Measurements from ENCODE around the gene CARD10. TPM values are rescaled to one million over a fixed set of nuclear protein-coding genes. Genes with fewer than 3 reads are reported as not detected.
A peak's percentile ranks its signal among the peaks of the same experiment; 100 is the strongest.

Gene CARD10
- total RNA-seq, 2 experiments from 2014 or later: 0.09 to 0.18 TPM

DNA sequence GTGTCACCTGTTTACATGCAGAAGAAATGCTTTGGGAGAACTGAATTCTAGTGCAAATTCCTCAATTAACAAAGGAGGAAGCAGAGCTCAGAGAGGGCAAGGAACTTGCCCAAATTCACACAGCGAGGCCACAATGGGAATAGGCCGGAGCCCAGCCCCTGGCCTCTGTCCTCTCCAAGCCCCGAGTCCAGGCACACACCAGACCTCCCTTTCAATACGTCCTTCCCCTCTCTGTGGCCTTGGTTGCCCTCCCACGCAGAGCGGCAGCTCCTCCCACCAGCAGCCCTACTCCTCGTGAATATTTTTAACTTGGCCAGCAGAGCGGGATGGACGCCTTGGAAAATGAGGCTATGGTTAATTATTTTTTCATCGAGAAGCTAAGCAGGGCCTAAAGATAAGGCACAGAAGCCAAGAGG lies 1.6 kb upstream of the CARD10 start:
- TF ChIP-seq, protein P1, sequence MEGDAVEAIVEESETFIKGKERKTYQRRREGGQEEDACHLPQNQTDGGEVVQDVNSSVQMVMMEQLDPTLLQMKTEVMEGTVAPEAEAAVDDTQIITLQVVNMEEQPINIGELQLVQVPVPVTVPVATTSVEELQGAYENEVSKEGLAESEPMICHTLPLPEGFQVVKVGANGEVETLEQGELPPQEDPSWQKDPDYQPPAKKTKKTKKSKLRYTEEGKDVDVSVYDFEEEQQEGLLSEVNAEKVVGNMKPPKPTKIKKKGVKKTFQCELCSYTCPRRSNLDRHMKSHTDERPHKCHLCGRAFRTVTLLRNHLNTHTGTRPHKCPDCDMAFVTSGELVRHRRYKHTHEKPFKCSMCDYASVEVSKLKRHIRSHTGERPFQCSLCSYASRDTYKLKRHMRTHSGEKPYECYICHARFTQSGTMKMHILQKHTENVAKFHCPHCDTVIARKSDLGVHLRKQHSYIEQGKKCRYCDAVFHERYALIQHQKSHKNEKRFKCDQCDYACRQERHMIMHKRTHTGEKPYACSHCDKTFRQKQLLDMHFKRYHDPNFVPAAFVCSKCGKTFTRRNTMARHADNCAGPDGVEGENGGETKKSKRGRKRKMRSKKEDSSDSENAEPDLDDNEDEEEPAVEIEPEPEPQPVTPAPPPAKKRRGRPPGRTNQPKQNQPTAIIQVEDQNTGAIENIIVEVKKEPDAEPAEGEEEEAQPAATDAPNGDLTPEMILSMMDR (IDR thresholded peaks at IDR 0.05): no peak
- Mint-ChIP-seq H3K4me1 (ENCODE audit: low read depth) (peaks cover 6% of the 10 kb centered on the region), H3K27me3 (peaks cover 39% of the 10 kb centered on the region), H3K27ac (no peak overlapping the region), H3K4me3 (no peak overlapping the region), H3K9me3 (no peaks in the 10 kb centered on the region), H3K36me3 (ENCODE audit: low read depth) (no peaks in the 10 kb centered on the region)
- POLR2A ChIA-PET: no interaction called here
- CTCF ChIA-PET: interaction anchor here (1.6 kb wide), 1 partner anchor 72 kb away, joined by 7 read pairs; no protein-coding TSS in a partner anchor
- no peak for DNase-seq
- intact Hi-C loops (cut with micrococcal nuclease): no loop called here
- no peak for ATAC-seq

DNA sequence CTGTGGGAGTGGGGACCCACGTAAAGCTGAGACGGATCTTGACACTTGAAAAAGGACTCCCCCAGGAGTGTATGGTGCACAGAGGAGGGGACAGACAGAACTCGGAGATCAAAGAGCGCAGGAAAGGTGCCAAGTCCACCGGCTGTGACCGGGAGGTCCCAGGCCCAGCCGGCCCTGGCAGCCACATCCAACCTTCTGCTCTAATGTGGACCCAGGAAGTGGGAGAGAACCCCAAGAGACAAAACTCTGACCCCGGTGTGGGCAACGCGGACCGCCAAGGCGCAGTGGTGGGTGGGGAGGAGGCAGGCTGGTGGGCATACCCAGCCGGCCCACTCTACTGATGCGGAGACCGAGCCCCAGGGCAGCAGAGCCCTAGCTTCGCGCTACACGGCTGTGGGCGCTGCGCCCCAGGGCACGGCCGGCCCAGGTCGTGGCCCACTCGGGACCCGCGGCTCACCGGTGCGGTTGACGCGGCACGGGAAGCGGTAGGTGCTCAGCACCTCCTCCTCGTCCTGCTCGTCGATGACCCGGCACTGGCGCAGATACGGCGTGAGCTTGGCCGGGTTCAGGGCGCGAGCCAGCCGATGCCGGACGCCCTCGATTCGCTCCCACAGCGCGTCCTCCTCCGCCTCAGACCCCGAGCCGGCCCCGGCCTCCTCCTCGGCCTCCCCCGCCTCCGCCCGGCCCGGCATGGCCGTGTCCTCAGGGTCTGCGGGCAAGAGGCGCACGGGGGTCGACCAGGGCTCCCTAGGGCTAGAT lies 527 bp downstream of the CARD10 start:
- POLR2A ChIA-PET: interaction anchor here (0.5 kb wide), 1 partner anchor 133 kb away, joined by 3 read pairs; no protein-coding TSS in a partner anchor

DNA sequence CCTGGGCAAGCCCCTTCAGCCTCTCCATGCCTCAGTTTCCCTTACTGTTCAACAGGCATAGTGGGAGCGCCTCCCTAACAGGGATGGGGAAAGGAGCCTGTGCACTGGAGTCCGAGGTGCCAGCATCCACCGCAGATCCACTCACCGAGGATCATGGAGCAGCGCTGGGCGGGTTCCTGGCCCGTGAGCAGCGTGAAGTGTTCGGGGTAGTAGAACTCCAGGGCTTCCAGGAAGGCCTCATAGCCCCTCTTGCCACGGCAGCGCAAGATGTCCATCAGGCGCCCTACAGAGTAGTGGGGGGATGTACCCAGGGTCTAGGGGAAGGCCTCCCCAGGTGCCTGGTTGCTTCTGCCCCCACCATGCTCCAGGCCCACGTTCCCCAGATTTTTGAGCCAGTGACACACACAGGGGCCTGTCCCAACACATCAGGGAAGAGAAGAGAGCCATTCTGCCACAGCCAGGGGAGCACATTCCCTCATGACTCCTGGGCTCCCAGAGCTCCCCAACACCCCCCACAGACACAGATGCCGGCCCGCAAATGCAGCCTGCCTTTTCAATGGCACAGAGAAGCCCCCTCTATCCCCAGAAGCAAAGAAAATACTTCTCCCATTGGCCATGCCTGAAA lies 1.3 kb downstream of the CARD10 start:
- ChIA-PET CTCF (no interaction called here), POLR2A (interaction anchor here (0.5 kb wide), 1 partner anchor 132 kb away, joined by 3 read pairs; no protein-coding TSS in a partner anchor)
- Mint-ChIP-seq H3K9me3 (no peaks in the 10 kb centered on the region), H3K27ac (no peak overlapping the region), H3K4me3 (peak overlapping the region; percentile 42), H3K27me3 (peaks cover 35% of the 10 kb centered on the region), H3K4me1 (ENCODE audit: low read depth) (peaks cover 2% of the 10 kb centered on the region), H3K36me3 (ENCODE audit: low read depth) (no peaks in the 10 kb centered on the region)
- intact Hi-C loops (cut with micrococcal nuclease): no loop called here
- TF ChIP-seq, protein P1 (IDR thresholded peaks at IDR 0.05): no peak
- ATAC-seq (no peak), DNase-seq (no peak)

More for the DNA sequence above, 527 bp downstream of the CARD10 start:
- Mint-ChIP-seq H3K4me3 (peak overlapping the region; percentile 42), H3K27me3 (peaks cover 37% of the 10 kb centered on the region), H3K9me3 (no peaks in the 10 kb centered on the region), H3K36me3 (ENCODE audit: low read depth) (no peaks in the 10 kb centered on the region), H3K4me1 (ENCODE audit: low read depth) (peaks cover 2% of the 10 kb centered on the region), H3K27ac (no peak overlapping the region)
- DNase-seq: no peak
- TF ChIP-seq, protein P1 (IDR thresholded peaks at IDR 0.05): no peak
- CTCF ChIA-PET: no interaction called here
- ATAC-seq: peak; percentile 47
- intact Hi-C loops (cut with micrococcal nuclease): no loop called here

DNA sequence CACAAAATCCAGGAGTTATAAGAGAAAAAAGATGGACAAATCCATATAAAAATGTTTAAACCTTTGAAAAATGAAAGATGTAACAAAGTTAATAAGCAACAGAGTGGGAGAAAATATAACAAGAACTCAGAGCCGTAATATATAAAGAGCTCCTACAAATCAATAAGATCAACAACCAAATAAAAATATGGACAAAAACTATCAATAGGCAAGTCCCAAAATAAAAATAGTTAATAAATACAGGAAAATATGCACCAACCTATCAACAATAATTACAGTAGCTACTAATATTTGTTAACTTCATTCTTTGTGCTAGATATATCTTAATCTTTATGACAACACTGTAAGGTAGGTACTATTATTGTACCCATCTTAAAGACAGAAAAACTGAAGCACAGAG lies 2.8 kb downstream of the CARD10 start:
- Mint-ChIP-seq H3K4me3 (no peak overlapping the region), H3K36me3 (ENCODE audit: low read depth) (no peaks in the 10 kb centered on the region), H3K9me3 (no peaks in the 10 kb centered on the region), H3K27me3 (peaks cover 23% of the 10 kb centered on the region), H3K4me1 (ENCODE audit: low read depth) (peaks cover 2% of the 10 kb centered on the region), H3K27ac (no peak overlapping the region)
- intact Hi-C loops (cut with micrococcal nuclease): no loop called here
- ATAC-seq (no peak), DNase-seq (no peak)
- TF ChIP-seq, protein P1 (IDR thresholded peaks at IDR 0.05): no peak
- ChIA-PET CTCF (interaction anchor here (1.2 kb wide), 1 partner anchor 23 kb away, joined by 7 read pairs; no protein-coding TSS in a partner anchor), POLR2A (no interaction called here)

DNA sequence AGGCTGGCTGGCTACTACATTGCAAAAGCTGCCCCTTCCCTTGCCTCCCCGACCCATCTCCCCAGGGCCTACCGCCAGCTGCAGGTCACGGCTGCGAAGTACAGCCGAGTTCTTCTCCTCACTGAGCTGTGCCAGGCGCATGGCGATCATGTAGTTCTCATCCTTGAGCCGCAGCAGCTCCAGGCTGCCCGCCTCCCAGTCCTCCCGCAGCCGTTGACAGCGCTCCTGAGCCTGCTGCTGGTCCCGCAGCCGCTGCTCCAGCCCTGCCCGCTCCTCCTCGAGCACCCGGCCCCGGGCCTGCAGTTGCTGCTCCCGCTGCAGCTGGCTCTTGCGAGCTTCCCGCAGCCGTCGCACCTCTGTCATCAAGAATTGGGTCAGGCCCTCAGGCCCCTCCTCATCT lies 3.3 kb downstream of the CARD10 start:
- H3K36me3 Mint-ChIP-seq (ENCODE audit: low read depth): no peaks in the 10 kb centered on the region
- CTCF ChIA-PET: interaction anchor here (1.2 kb wide), 1 partner anchor 23 kb away, joined by 7 read pairs; no protein-coding TSS in a partner anchor
- TF ChIP-seq, protein P1 (IDR thresholded peaks at IDR 0.05): no peak

More for the DNA sequence above, 3.3 kb downstream of the CARD10 start:
- intact Hi-C loops (cut with micrococcal nuclease): no loop called here
- Mint-ChIP-seq H3K4me1 (ENCODE audit: low read depth) (peaks cover 2% of the 10 kb centered on the region), H3K9me3 (no peaks in the 10 kb centered on the region), H3K4me3 (no peak overlapping the region), H3K27ac (no peak overlapping the region), H3K27me3 (peaks cover 17% of the 10 kb centered on the region)
- no peak for ATAC-seq
- no peak for DNase-seq
- POLR2A ChIA-PET: no interaction called here

All from activated CD8-positive, alpha-beta T cell treated with anti-CD3 and anti-CD28 coated beads for 36 hours (primary cell).